ENCODE results near the gene TMEM150A. TPM values are rescaled to one million over a fixed set of nuclear protein-coding genes. Genes with fewer than 3 reads are reported as not detected.
A peak's percentile ranks its signal among the peaks of the same experiment; 100 is the strongest.

TMEM150A gene, protein sequence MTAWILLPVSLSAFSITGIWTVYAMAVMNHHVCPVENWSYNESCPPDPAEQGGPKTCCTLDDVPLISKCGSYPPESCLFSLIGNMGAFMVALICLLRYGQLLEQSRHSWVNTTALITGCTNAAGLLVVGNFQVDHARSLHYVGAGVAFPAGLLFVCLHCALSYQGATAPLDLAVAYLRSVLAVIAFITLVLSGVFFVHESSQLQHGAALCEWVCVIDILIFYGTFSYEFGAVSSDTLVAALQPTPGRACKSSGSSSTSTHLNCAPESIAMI
- total RNA-seq (10 to 100 TPM in 3 of 5 donors, 1 to 10 TPM in 2; 8.4 to 17.1 (median 16.2) TPM), total RNA-seq (4.9 to 21.6 (median 10.2) reads per million in 29 experiments)
- total RNA-seq (2013), result 9.4 TPM

GRCh38 chr2:85602476-85603234 is at the start of gene TMEM150A:
TSS of gene TMEM150A (minus strand) at chr2:85602698. CDS start at chr2:85601948, 750 bp downstream.
- DNase-seq (peak; percentile 61 to 90 (median 73)), ATAC-seq (replicated peaks in 1 of 4) (peak; percentile 94 to 96 (median 95))
- Mint-ChIP-seq H3K9me3 (no peaks in the 10 kb centered on the region), H3K27me3 (no peaks in the 10 kb centered on the region), H3K4me1 (peaks cover 22 to 43% (median 32%) of the 10 kb centered on the region in 3 donors), H3K27ac (peak within 1 kb of the TSS; percentile 87 to 91), H3K4me3 (peak within 1 kb of the TSS; percentile 82 to 89 (median 88)), H3K36me3 (no peaks in the 10 kb centered on the region)
- peak within 1 kb of the TSS; percentile 81 to 96 for H3K4me3 ChIP-seq (ENCODE audit: control insufficient read depth in 1 of 2, extremely low read depth in 1 of 2, low read length in 1 of 2)
- peaks cover 5 to 32% of the 10 kb centered on the region in 2 experiments for H3K4me1 ChIP-seq (ENCODE audit: control insufficient read depth in 1 of 2, extremely low read depth in 1 of 2, insufficient read depth in 2 of 2, low read length in 2 of 2)
- H3K9me3 ChIP-seq, result no peaks in the 10 kb centered on the region
- ChIA-PET POLR2A (no interaction called here), CTCF (no interaction called here)
- peak within 1 kb of the TSS; percentile 45 for H3K27ac ChIP-seq (ENCODE audit: low read length)
- WGBS (ENCODE audit: insufficient coverage), result under 1% methylated on average over 73 of the region's 73 CpGs
- H3K36me3 ChIP-seq (ENCODE audit: control insufficient read depth in 2 of 2, extremely low read depth in 1 of 2, insufficient read depth in 1 of 2, low read length in 1 of 2), result peaks cover 1 to 12% of the 10 kb centered on the region in 2 donors
- H3K27me3 ChIP-seq (replicated peaks in 1 of 2; ENCODE audit: control insufficient read depth in 2 of 2, extremely low read depth in 1 of 2, insufficient read depth in 2 of 2, low read length in 1 of 2), result no peaks in the 10 kb centered on the region

- CTCF ChIA-PET, result interaction anchor here in 1 of 2 donors (0.6 to 0.9 kb wide), 2 partner anchors 12 to 14 kb away, joined by 3 read pairs; no protein-coding TSS in a partner anchor
- ATAC-seq (replicated peaks in 1 of 4), result no peak
- H3K4me3 ChIP-seq (ENCODE audit: control insufficient read depth in 1 of 2, extremely low read depth in 1 of 2, low read length in 1 of 2), result no peak overlapping the region
- H3K36me3 ChIP-seq (ENCODE audit: control insufficient read depth in 2 of 2, extremely low read depth in 1 of 2, insufficient read depth in 1 of 2, low read length in 1 of 2), result peaks cover 4 to 63% of the 10 kb centered on the region in 2 donors
- H3K9me3 ChIP-seq, result no peaks in the 10 kb centered on the region
- Mint-ChIP-seq H3K4me1 (no peaks in the 10 kb centered on the region), H3K27ac (no peak overlapping the region), H3K4me3 (no peak overlapping the region), H3K36me3 (peaks cover 46% of the 10 kb centered on the region), H3K27me3 (no peaks in the 10 kb centered on the region), H3K9me3 (no peaks in the 10 kb centered on the region)
- whole genome bisulfite sequencing (ENCODE audit: insufficient coverage), result 80% methylated on average over 1 of the region's 2 CpGs
- no peak for DNase-seq
- POLR2A ChIA-PET, result no interaction called here
- no peaks in the 10 kb centered on the region for H3K4me1 ChIP-seq (ENCODE audit: control insufficient read depth in 1 of 2, extremely low read depth in 1 of 2, insufficient read depth in 2 of 2, low read length in 2 of 2)
- no peaks in the 10 kb centered on the region for H3K27me3 ChIP-seq (replicated peaks in 1 of 2; ENCODE audit: control insufficient read depth in 2 of 2, extremely low read depth in 1 of 2, insufficient read depth in 2 of 2, low read length in 1 of 2)
- no peak overlapping the region for H3K27ac ChIP-seq (ENCODE audit: low read length)
Measured at GRCh38 chr2:85652056-85652455, 49.6 kb upstream of the TMEM150A start.

GRCh38 chr2:85651097-85651496 is 48.6 kb upstream of the TMEM150A start:
- Mint-ChIP-seq H3K27ac (no peak overlapping the region), H3K27me3 (no peaks in the 10 kb centered on the region), H3K9me3 (no peaks in the 10 kb centered on the region), H3K4me1 (no peaks in the 10 kb centered on the region), H3K36me3 (peaks cover 50% of the 10 kb centered on the region), H3K4me3 (no peak overlapping the region)
- ChIA-PET POLR2A (no interaction called here), CTCF (no interaction called here)
- peaks cover 4 to 67% of the 10 kb centered on the region in 2 donors for H3K36me3 ChIP-seq (ENCODE audit: control insufficient read depth in 2 of 2, extremely low read depth in 1 of 2, insufficient read depth in 1 of 2, low read length in 1 of 2)
- no peaks in the 10 kb centered on the region for H3K27me3 ChIP-seq (replicated peaks in 1 of 2; ENCODE audit: control insufficient read depth in 2 of 2, extremely low read depth in 1 of 2, insufficient read depth in 2 of 2, low read length in 1 of 2)
- H3K4me1 ChIP-seq (ENCODE audit: control insufficient read depth in 1 of 2, extremely low read depth in 1 of 2, insufficient read depth in 2 of 2, low read length in 2 of 2), result no peaks in the 10 kb centered on the region
- no peak overlapping the region for H3K4me3 ChIP-seq (ENCODE audit: control insufficient read depth in 1 of 2, extremely low read depth in 1 of 2, low read length in 1 of 2)
- no peaks in the 10 kb centered on the region for H3K9me3 ChIP-seq
- no peak overlapping the region for H3K27ac ChIP-seq (ENCODE audit: low read length)
- WGBS (ENCODE audit: insufficient coverage), result 95% methylated on average over 2 of the region's 3 CpGs
- ATAC-seq (replicated peaks in 1 of 4) (no peak), DNase-seq (no peak)

DNA sequence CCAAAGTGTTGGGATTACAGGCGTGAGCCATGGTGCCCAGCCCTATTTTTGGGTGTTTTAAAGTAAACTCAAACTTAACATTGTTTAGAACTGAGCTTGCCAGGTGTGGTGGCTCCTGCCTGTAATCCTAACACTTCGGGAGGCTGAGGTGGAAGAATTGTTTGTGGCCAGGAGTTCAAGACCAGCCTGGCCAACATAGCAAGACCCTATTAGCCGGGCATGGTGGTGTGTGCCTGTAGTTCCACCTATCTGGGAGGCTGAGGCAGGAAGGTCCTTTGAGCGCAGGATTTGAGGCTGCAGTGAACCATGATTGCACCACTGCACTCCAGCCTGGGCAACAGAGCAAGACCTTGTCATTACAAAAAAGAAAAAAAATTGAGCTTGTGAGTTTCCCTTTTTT is 48.0 kb upstream of the TMEM150A start:
- Histone ChIP-seq H3K9me3 (no peaks in the 10 kb centered on the region), H3K36me3 (ENCODE audit: control insufficient read depth in 2 of 2, extremely low read depth in 1 of 2, insufficient read depth in 1 of 2, low read length in 1 of 2) (peaks cover 6 to 74% of the 10 kb centered on the region in 2 donors), H3K27me3 (replicated peaks in 1 of 2; ENCODE audit: control insufficient read depth in 2 of 2, extremely low read depth in 1 of 2, insufficient read depth in 2 of 2, low read length in 1 of 2) (no peaks in the 10 kb centered on the region), H3K4me1 (ENCODE audit: control insufficient read depth in 1 of 2, extremely low read depth in 1 of 2, insufficient read depth in 2 of 2, low read length in 2 of 2) (no peaks in the 10 kb centered on the region), H3K27ac (ENCODE audit: low read length) (no peak overlapping the region), H3K4me3 (ENCODE audit: control insufficient read depth in 1 of 2, extremely low read depth in 1 of 2, low read length in 1 of 2) (no peak overlapping the region)
- Mint-ChIP-seq H3K9me3 (no peaks in the 10 kb centered on the region), H3K4me1 (no peaks in the 10 kb centered on the region), H3K36me3 (peaks cover 53% of the 10 kb centered on the region), H3K4me3 (no peak overlapping the region), H3K27ac (no peak overlapping the region), H3K27me3 (no peaks in the 10 kb centered on the region)
- ATAC-seq (replicated peaks in 1 of 4), result no peak
- DNase-seq, result no peak
- CTCF ChIA-PET, result interaction anchor here in 1 of 2 donors (1.0 kb wide), 1 partner anchor 31 kb away, joined by 3 read pairs; no protein-coding TSS in a partner anchor
- 90% methylated on average over 2 of the region's 4 CpGs for WGBS (ENCODE audit: insufficient coverage)
- POLR2A ChIA-PET, result interaction anchor here in 1 of 2 donors (0.9 kb wide), 1 partner anchor 55 kb away, joined by 5 read pairs; no protein-coding TSS in a partner anchor

DNA sequence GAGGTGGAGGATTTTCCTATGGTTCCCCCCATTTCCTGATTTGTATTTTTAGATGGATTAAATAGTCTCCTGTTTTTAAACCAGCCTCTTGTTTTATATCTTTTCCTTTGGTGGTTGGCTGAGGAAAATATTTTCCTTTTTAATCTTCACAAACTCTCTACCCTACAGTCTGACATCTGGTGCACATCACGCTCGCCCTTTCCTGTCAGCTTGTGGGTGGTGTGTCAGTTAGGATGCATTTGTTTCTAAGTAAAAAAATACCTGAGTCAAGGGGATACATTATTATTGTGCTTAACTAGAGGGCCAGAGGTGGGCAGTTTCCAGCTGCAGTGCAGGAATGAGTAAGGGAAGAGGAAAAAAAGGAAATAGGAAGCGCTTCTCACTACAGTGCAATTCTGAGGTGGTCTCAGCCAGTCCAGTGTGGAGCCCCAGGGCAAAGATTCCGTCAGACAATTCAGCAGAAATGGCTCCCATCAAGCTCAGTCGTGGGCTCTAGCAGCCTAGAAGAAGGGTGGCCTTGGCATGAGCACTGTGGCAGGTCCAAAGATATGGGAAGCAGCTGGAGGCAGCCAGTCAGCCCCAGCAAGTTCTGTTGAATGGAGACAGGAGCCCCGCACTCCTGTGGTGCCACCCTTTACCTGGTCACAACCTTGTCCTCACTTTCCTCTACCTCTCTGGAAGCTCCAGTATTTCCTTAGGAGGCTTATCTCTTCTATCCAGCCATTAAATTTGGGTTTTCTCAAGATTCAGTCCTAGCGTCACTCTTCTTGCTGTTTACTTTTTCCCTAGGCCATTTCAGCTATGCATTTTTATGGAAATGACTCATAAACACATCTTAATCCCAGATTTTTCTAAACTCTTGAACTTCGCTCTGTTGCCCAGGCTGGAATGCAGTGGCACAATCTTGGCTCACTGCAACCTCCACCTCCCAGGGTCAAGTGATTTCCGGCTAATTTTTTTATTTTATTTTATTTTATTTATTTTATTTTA is 47.0 kb upstream of the TMEM150A start:
- H3K9me3 ChIP-seq, result no peaks in the 10 kb centered on the region
- peak overlapping the region in 1 of 2 donors; percentile 48 for H3K27ac Mint-ChIP-seq
- ATAC-seq (replicated peaks in 1 of 4), result no peak
- no peaks in the 10 kb centered on the region for H3K9me3 Mint-ChIP-seq
- CTCF ChIA-PET, result interaction anchor here in 1 of 2 donors (0.7 to 1.0 kb wide), 2 partner anchors 12 to 32 kb away, joined by 3 to 4 read pairs; no protein-coding TSS in a partner anchor
- POLR2A ChIA-PET, result interaction anchor here in 1 of 2 donors (0.9 kb wide), 1 partner anchor 55 kb away, joined by 5 read pairs; no protein-coding TSS in a partner anchor
- H3K4me1 Mint-ChIP-seq, result no peaks in the 10 kb centered on the region
- no peaks in the 10 kb centered on the region for H3K27me3 Mint-ChIP-seq
- H3K36me3 Mint-ChIP-seq, result peaks cover 53% of the 10 kb centered on the region
- H3K4me3 ChIP-seq (ENCODE audit: control insufficient read depth in 1 of 2, extremely low read depth in 1 of 2, low read length in 1 of 2), result no peak overlapping the region
- no peak overlapping the region for H3K4me3 Mint-ChIP-seq
- H3K27me3 ChIP-seq (replicated peaks in 1 of 2; ENCODE audit: control insufficient read depth in 2 of 2, extremely low read depth in 1 of 2, insufficient read depth in 2 of 2, low read length in 1 of 2), result no peaks in the 10 kb centered on the region
- no peak overlapping the region for H3K27ac ChIP-seq (ENCODE audit: low read length)
- no peak for DNase-seq
- H3K36me3 ChIP-seq (ENCODE audit: control insufficient read depth in 2 of 2, extremely low read depth in 1 of 2, insufficient read depth in 1 of 2, low read length in 1 of 2), result peaks cover 9 to 80% of the 10 kb centered on the region in 2 donors
- WGBS (ENCODE audit: insufficient coverage), result 92% methylated on average over 5 of the region's 9 CpGs
- no peaks in the 10 kb centered on the region for H3K4me1 ChIP-seq (ENCODE audit: control insufficient read depth in 1 of 2, extremely low read depth in 1 of 2, insufficient read depth in 2 of 2, low read length in 2 of 2)

Measured in T-cell (primary cell).